HG03095 (cell line): ENCODE results near the gene IGF2BP3.
"Not testable (repeated sequence)": the region's sequence is repeated elsewhere in the genome, so short reads cannot be mapped to it uniquely, and the experiment has no call there.

Experiments
- ATAC-seq: cut with Tn5 transposase; IDR thresholded peaks from one replicate; pipeline ENCODE4 v1.9.1; 2021; ENCODE audit warnings: moderate library complexity; ENCODE audit not compliant: unreplicated experiment

The IGF2BP3 gene

GRCh38 chr7:23343806-23344475, 126.3 kb downstream of the IGF2BP3 start:
- no peak for ATAC-seq

DNA sequence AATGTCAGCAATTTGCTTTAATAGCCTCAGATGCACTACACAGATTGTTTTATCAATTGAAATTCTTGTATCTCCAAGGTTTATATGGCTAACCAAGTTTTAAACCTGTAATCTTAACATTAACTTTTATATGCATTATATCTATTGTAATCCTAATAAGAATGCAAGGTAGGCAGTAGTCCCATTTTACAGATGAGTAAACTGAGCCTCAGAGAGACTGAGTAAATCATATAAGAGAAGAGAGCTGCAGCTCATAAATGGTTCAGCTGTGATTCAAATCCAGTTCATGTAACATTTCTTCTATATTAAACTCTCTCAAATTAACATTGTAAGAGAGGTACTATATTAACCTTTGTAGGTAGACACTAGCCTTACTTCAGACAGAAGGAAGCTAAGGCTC, 127.2 kb downstream of the IGF2BP3 start:
- no peak for ATAC-seq

DNA sequence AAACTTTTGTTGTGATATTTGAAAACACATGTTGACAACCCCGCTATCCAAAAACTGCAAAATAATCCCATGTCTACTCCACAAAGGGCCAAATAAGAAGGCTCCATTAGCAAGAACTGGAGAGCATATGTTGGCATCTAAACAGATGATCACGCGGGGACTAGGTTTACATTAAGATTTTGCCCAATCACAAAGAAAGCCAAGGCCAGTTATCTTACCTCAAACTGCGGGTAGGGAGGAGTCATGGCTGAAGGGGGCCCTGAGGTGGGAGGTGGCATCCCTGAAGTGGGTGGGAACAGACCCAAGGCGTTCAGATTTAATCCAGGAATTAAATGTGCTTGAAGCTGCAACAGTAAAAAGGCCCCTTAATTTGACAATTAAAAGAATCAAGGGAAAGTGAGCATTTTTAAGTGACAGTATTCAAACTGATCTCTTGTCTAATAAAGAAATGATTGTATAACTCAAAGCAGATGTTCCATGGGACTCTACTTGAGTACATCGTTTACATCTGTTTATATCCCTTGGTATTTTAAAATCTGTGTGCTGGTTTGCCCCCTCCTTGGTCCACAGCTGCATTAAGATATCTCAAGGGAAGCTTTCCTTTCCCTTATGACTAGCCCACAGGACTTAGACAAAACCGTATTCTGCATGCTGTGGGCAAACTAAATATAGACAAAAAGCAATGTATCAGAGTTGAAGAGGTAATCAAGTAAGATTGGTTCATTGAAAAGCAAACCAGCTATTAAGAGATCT, 128.3 kb downstream of the IGF2BP3 start:
- ATAC-seq: no peak

- no peak for ATAC-seq
Observed at GRCh38 chr7:23338863-23339262, 131.4 kb downstream of the IGF2BP3 start.

DNA sequence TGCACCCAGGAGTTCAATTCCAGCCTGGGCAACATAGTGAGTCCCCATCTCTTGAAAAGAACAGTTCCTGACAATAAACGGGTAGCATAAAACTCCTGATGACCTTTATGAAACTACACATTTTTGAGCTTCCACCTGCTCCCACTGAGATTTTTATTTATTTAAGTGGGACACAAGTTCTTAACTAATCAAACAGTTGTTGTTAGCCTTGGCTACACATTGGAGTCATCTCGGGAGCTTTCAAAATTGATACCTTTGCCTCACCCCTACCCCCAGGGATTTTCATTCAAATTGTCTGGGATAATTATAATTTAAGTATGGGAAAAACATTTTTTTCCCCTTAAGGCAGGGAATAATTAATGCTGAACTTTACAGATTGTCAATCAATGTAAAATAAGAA, 131.9 kb downstream of the IGF2BP3 start:
- no peak for ATAC-seq

- no peak for ATAC-seq
Observed at GRCh38 chr7:23337374-23337773, 132.9 kb downstream of the IGF2BP3 start.

DNA sequence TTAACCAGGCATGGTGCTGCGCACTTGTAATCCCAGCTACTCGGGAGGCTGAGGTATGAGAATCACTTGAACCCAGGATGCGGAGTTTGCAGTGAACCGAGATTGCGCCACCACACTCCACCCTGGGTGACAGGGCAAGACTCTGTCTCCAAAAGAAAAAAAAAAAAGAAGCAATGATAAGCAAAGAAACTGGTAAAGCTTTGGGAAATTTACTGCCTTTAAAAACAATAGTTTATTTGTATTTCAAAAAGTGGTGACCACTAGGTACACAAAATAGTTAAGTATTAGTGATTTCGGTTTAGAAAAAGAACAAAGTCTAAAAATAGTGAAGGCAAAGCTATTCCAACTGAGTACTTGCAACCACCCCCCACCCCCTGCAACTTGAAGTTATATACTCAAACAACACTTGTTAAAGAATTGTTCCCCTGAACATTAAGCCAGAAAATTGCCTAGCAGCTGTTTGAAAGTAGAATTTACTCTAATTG, 133.4 kb downstream of the IGF2BP3 start:
- ATAC-seq: no peak

DNA sequence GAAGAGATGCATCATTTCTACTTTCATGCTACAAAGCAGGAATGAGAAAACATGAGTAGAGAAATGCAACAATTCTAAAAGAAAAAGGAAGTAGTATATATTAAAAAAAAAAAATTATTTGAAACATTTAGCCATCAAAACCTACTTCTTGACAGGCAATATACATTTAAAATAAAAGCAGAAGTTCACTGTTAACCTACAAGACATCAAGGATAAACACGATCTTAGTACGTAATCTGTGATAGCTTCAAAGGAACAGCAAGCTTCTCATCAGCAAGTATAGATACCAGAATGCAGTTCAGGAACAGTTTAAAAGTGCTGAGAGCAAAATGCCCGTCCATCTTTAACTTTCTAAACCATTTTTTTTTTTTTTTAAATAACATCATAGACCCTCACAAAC, 134.2 kb downstream of the IGF2BP3 start:
- ATAC-seq: no peak

DNA sequence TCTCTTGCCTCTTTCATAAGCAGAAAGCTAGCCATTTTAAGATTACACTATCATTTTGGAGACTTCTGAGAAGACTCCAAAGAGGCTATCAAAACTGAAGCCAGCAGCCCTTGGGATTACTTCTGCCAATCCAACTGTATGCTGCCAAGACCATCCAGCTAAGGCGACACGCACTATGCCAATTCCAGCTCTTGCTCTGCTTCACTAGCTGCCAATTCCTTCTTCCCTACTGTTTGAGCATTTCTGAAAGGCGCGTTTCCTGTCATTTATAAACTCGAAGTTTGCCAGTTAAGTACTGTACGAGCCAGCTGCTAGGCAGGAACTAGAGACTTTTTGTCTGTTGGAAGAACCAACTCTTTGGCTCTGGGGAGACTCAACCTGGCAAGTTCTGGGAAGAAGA, 134.7 kb downstream of the IGF2BP3 start:
- no peak for ATAC-seq

DNA sequence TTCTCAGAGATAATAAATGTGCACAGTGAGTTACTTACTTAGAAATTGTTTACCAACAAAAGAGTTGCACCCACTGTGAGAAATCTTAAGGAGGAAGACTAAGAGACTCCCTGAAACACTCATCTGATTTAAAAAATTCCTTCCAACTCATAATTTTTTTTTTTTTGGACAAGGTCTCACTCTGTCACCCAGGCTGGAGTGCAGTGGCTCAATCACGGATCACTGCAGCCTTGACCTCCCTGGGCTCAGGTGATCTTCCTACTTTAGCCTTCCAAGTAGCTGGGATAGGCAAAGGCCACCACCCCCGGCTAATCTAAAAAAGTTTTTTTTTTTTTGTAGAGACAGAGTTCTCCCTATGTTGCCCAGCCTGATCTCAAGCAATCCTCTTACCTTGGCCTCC, 135.2 kb downstream of the IGF2BP3 start:
- ATAC-seq: no peak

GRCh38 chr7:23334482-23335056, 135.7 kb downstream of the IGF2BP3 start:
- no peak for ATAC-seq

GRCh38 chr7:23333671-23334246, 136.5 kb downstream of the IGF2BP3 start:
- no peak for ATAC-seq

GRCh38 chr7:23332910-23333612, 137.2 kb downstream of the IGF2BP3 start:
- no peak for ATAC-seq

GRCh38 chr7:23332193-23332592, 138.1 kb downstream of the IGF2BP3 start:
- no peak for ATAC-seq

- ATAC-seq: no peak
Observed at GRCh38 chr7:23331132-23331531, 139.2 kb downstream of the IGF2BP3 start.

GRCh38 chr7:23315366-23315765, 154.9 kb downstream of the IGF2BP3 start:
- ATAC-seq: no peak

- not testable (repeated sequence) for ATAC-seq
Observed at GRCh38 chr7:23312141-23312540, 158.2 kb downstream of the IGF2BP3 start.

DNA sequence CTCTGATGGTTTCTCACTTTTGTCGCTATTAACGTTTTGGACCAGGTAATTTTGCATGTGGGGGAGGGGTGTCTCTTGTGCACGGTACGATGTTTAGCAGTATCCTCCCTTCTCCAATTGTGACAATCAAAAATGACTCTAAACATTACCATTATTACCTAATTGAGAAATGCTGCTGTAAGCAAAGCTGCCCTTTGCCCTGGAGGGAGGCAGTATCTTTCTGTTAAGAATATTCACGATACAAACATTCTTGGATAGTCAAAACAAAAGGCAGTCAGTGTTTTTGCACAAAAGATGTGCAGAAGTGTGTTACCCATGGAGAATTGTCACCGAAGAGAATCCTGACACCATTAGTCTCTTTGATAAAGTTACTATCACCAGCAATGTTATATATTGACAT, 161.5 kb downstream of the IGF2BP3 start:
- no peak for ATAC-seq

GRCh38 chr7:23306936-23307521, 163.3 kb downstream of the IGF2BP3 start:
- no peak for ATAC-seq

DNA sequence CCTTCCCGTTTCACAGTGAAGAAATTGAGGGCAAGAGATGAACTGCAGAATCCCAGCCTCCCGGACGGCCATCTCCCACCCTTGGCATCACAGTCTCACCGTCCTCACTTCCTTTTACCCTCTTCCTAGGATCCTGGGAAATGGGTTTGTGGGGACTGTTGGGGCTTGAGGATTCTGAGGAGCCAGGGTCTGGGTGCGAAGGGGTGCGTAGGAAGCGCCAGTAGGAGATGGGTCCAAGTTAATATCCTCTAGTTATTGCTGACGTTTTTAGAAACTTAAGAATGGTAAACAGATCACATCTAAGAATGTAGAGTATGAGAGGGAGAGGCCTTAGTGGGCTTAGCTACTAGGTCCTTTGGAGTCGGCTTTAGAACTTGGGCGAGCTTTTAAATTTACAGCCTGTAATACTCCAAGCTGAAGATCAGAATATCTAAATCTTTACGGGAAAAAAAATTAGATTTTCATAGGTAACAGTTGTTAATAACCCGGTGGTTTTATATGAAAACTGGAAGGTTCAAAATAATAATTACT, 170.5 kb downstream of the IGF2BP3 start:
- no peak for ATAC-seq
